SU-DHL-6 (cell line): Measurements from ENCODE around the gene NTSR1.

Experiments used
- H2AFZ ChIP-seq: fragments of 200-600 bp; sonication (generic); 2 replicates; pipeline ENCODE4 v1.6.1; 2014; ENCODE audit warnings: low read depth, mild to moderate bottlenecking, moderate library complexity, mixed read lengths, antibody characterized with exemption, low read length; ENCODE audit not compliant: severe bottlenecking
- H3F3A ChIP-seq: fragments of 200-600 bp; shearing (Covaris generic); 2 replicates; pipeline ENCODE4 v1.6.0; 2016; ENCODE audit warnings: antibody characterized with exemption, mild to moderate bottlenecking; ENCODE audit not compliant: insufficient read depth
- H3K27ac ChIP-seq: fragments of 200-600 bp; sonication (generic); 2 replicates; pipeline ENCODE4 v1.5.1; 2016; ENCODE audit warnings: low read depth, mild to moderate bottlenecking, low read length, moderate library complexity, mixed read lengths
- H3K27me3 ChIP-seq: fragments of 200-600 bp; sonication (generic), shearing (Covaris generic); 2 replicates; pipeline ENCODE4 v1.6.0; 2014; ENCODE audit warnings: mild to moderate bottlenecking, low read length
- H3K36me3 ChIP-seq: fragments of 200-600 bp; sonication (generic); 2 replicates; pipeline ENCODE4 v1.6.1; 2014; ENCODE audit warnings: mild to moderate bottlenecking, low read length, mixed read lengths
- H3K4me2 ChIP-seq: fragments of 300-600, 200-600 bp; shearing (Covaris generic), sonication (generic); 2 replicates; pipeline ENCODE4 v1.6.0; 2014; ENCODE audit warnings: low read length, low read depth, mild to moderate bottlenecking; ENCODE audit not compliant: poor library complexity, severe bottlenecking
- H3K4me3 ChIP-seq: fragments of 200-600 bp; sonication (generic); 2 replicates; pipeline ENCODE4 v1.5.1; 2014; ENCODE audit warnings: antibody characterized with exemption, low read length, mild to moderate bottlenecking, mixed read lengths; ENCODE audit not compliant: insufficient read depth, poor library complexity, severe bottlenecking
- H3K79me2 ChIP-seq: fragments of 200-600 bp; sonication (generic); 2 replicates; pipeline ENCODE4 v1.6.1; 2014; ENCODE audit warnings: mild to moderate bottlenecking, low read length, moderate library complexity; ENCODE audit not compliant: insufficient read depth
- H3K9ac ChIP-seq: fragments of 200-600 bp; sonication (generic); 2 replicates; pipeline ENCODE4 v1.7.0; 2014; ENCODE audit warnings: mild to moderate bottlenecking, low read length
- H3K9me2 ChIP-seq: fragments of 200-600 bp; sonication (generic); replicated peaks from 2 replicates; pipeline ENCODE4 v1.6.1; 2014; ENCODE audit warnings: low read length; ENCODE audit not compliant: insufficient read depth
- H3K9me3 ChIP-seq: fragments of 200-600 bp; sonication (generic); 2 replicates; pipeline ENCODE4 v1.6.1; 2014; ENCODE audit warnings: low read length, mixed read lengths; ENCODE audit not compliant: insufficient read depth
- H4K20me1 ChIP-seq: fragments of 200-600 bp; sonication (generic); 2 replicates; pipeline ENCODE4 v1.6.1; 2014; ENCODE audit warnings: low read depth, mild to moderate bottlenecking, antibody characterized with exemption, low read length, moderate library complexity, mixed read lengths
- EZH2phosphoT487 ChIP-seq: fragments of 200-600 bp; sonication (generic), shearing (Covaris generic); conservative IDR thresholded peaks from 2 replicates; pipeline ENCODE4 v1.6.1; 2018; ENCODE audit warnings: mild to moderate bottlenecking, antibody characterized with exemption, low read length, moderate library complexity, mixed read lengths
- TF ChIP-seq, protein P1 (sequence below): fragments of 200-600 bp; sonication (generic); IDR thresholded peaks from one replicate; pipeline ENCODE4 v1.5.1; 2017; ENCODE audit warnings: antibody characterized with exemption, mild to moderate bottlenecking, low read length, moderate library complexity; ENCODE audit not compliant: insufficient read depth, poor library complexity, severe bottlenecking

The NTSR1 gene

DNA sequence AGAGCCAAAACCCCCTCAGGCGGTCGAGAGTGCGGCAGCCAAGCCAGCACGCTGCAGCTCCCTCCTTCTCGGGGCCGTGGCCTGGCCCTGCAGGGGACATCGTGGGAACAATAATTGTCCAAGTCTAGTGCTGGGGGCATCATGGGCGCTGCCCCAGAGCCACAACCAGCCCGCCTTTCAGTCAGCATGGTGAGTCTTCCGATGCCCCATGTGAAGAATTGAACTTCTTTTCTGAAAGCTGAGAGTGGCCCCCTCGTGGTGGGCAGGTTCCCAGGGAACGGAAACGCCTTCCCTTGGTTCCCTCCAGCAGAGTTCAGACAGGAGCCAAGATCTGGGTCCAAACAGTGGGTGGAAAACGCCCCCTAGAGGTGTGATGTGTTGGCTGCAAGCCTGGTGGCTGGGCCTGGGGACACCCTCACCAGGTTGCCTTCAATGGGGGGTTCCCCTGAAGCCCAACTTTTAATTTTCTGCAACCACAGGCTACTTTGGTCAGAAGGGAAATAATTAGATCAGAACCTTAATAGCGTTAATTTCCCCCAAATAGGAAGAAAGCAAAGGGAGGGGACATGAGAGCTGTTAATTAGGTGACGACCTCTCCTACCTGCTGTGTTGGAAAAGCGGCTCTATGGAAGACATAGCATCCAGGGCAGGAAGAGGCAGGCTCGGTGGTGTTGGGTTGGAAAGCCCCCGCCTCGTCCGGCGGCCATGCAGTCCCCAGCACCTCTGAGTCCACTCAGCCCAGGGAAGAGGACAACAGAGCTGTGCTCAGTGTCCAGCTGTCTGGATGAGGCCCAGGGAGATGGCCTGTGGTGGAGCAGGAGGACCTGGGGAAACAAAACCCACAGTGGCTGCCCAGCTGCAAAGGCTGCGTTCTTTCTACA, 82.9 kb downstream of the NTSR1 start:
- Histone ChIP-seq H3K9ac (no peak overlapping the region), H3K4me3 (no peak overlapping the region), H3K36me3 (no peaks in the 10 kb centered on the region), H3K9me3 (no peaks in the 10 kb centered on the region), H3F3A (peaks cover 15% of the 10 kb centered on the region), H3K27me3 (no peaks in the 10 kb centered on the region), H3K27ac (no peak overlapping the region), H3K4me2 (no peak overlapping the region), H3K79me2 (no peaks in the 10 kb centered on the region), H2AFZ (no peak overlapping the region), H3K9me2 (no peaks in the 10 kb centered on the region), H4K20me1 (no peaks in the 10 kb centered on the region)
- no peak for TF ChIP-seq EZH2phosphoT487
- TF ChIP-seq, protein P1, sequence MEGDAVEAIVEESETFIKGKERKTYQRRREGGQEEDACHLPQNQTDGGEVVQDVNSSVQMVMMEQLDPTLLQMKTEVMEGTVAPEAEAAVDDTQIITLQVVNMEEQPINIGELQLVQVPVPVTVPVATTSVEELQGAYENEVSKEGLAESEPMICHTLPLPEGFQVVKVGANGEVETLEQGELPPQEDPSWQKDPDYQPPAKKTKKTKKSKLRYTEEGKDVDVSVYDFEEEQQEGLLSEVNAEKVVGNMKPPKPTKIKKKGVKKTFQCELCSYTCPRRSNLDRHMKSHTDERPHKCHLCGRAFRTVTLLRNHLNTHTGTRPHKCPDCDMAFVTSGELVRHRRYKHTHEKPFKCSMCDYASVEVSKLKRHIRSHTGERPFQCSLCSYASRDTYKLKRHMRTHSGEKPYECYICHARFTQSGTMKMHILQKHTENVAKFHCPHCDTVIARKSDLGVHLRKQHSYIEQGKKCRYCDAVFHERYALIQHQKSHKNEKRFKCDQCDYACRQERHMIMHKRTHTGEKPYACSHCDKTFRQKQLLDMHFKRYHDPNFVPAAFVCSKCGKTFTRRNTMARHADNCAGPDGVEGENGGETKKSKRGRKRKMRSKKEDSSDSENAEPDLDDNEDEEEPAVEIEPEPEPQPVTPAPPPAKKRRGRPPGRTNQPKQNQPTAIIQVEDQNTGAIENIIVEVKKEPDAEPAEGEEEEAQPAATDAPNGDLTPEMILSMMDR: peak; percentile 93

DNA sequence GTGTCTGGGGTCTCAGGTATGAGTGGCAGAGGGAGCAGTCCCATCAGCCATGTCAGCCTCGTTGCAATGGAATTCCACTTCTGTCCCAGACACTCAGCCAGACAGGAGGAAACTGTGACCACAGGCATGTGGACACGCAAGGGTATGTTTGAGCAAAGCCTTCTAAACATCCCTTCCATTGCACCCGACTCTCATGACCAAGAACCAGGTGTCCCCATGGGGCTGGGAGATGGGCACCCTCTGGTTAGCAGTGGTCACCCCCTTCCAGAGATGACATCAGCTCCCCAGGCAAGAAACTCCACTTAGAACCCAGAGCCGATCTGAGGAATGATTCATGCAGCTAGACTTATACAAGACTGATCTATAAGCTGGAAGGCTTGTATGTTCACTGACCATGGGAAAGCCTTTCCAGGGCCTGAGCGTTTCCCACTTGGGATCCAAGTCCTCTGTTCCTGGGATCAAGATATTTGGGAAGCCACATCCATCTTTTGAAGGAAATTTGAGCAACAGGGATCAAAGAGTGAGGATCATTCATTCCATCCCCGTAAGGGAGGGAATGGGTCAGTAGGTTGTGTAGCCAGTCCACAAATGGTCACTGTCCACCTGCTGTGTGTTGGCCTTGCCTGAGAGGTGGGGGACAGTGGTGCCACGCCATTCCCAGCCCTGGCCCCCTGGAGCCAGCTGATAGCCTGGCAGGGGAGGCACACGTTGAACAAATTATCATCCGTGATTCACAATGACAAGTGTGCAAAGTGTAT, 83.7 kb downstream of the NTSR1 start:
- Histone ChIP-seq H3K9me2 (no peaks in the 10 kb centered on the region), H3K27me3 (no peaks in the 10 kb centered on the region), H3K27ac (no peak overlapping the region), H3K9me3 (no peaks in the 10 kb centered on the region), H3K79me2 (no peaks in the 10 kb centered on the region), H3K36me3 (no peaks in the 10 kb centered on the region), H3K4me2 (no peak overlapping the region), H2AFZ (no peak overlapping the region), H3K9ac (no peak overlapping the region), H3F3A (peaks cover 15% of the 10 kb centered on the region), H3K4me3 (no peak overlapping the region), H4K20me1 (no peaks in the 10 kb centered on the region)
- TF ChIP-seq, protein P1: no peak
- no peak for TF ChIP-seq EZH2phosphoT487

DNA sequence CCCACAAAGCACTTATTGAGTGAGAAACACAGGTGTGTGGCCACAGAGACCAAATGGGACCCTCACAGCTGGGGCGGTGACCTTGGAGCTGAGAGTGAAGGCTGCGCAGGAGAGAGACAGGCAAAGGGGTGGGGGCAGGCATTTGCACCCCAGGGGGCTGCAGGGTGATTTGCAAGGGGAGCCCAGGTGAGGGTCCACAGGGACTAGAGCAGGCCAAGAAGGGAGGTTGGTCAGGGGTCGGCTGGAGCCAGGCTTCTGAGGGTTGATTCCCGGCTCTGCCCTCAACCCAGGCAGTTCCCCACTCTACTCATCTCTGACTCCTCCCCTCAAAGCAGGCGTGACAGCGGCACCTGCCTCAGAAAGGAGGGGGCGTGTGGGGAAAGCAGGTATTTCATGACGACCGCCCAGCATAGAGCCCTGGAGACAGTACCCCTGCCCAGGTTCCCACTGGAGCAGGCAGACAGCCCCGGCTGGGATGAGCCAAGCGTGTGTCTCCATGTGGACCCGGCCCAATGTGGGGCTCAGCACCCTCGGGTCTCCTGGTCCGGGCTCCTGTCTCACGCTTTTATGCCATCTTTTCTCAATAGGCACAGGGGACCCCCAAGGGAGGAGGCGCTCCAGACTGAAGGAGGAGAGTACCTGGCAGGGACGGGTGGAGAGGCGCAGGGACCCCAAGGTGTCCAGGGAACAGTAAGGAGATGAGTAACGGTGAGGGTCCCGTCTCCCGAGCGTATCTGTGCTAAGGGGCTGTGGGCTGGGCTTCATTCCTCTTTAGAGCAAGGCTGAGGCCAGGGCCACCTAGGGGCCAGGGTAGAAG, 84.5 kb downstream of the NTSR1 start:
- Histone ChIP-seq H3K4me2 (no peak overlapping the region), H2AFZ (no peak overlapping the region), H3K9me2 (no peaks in the 10 kb centered on the region), H3K4me3 (no peak overlapping the region), H3K27ac (no peak overlapping the region), H3K36me3 (no peaks in the 10 kb centered on the region), H4K20me1 (no peaks in the 10 kb centered on the region), H3K27me3 (no peaks in the 10 kb centered on the region), H3K9ac (no peak overlapping the region), H3F3A (peaks cover 15% of the 10 kb centered on the region), H3K79me2 (no peaks in the 10 kb centered on the region), H3K9me3 (no peaks in the 10 kb centered on the region)
- no peak for TF ChIP-seq EZH2phosphoT487
- TF ChIP-seq, protein P1: no peak
